SK-N-SH (cell line): ENCODE data around the gene ATXN7L2. TPM values are rescaled to one million over a fixed set of nuclear protein-coding genes. Genes with fewer than 3 reads are reported as not detected.

Experiments used
- CTCF ChIA-PET: fragments of 300-600, 350-600 bp; formaldehyde crosslinking; extraction: SDS; loops from one replicate; lab custom pipeline; 2021; lab: Yijun Ruan, JAX
- POLR2A ChIA-PET: fragments of 350-600 bp; sonication (Branson Sonifier 250); formaldehyde crosslinking; extraction: SDS; loops from one replicate; lab custom pipeline; 2020; ENCODE audit warnings: antibody characterized with exemption, inconsistent platforms; lab: Yijun Ruan, JAX
- DNase-seq: peaks from one replicate; pipeline ENCODE4 v3.0.0; 2012
- H2AFZ ChIP-seq: fragments of 200-600 bp; sonication (generic); 2 replicates; pipeline ENCODE4 v1.8.1; 2016; ENCODE audit warnings: antibody characterized with exemption, mild to moderate bottlenecking, low read depth
- H3F3A ChIP-seq: fragments of 200-600 bp; sonication (generic); replicated peaks from 2 replicates; pipeline ENCODE3; 2016; ENCODE audit warnings: antibody characterized with exemption, mild to moderate bottlenecking; ENCODE audit not compliant: insufficient read depth
- H3K27ac ChIP-seq, 2 experiments: fragments of 200-500 bp in 1 of 2; fragments of 200-600 bp in 1 of 2; sonication (Bioruptor generic) in 1 of 2; sonication (generic), shearing (Covaris generic) in 1 of 2; 2 replicates each; pipeline versions ENCODE4 v1.5.1 to v1.6.1; 2014 to 2016; ENCODE audit warnings: low read depth in 2 of 2, inconsistent platforms in 1 of 2, low read length in 1 of 2, mild to moderate bottlenecking in 1 of 2, mixed read lengths in 1 of 2
- H3K27me3 ChIP-seq: fragments of 200-600 bp; sonication (generic), shearing (Covaris generic); 2 replicates; pipeline ENCODE4 v1.6.1; 2016; ENCODE audit warnings: mixed run types; ENCODE audit not compliant: insufficient read depth
- H3K36me3 ChIP-seq, 2 experiments: fragments of 200-500 bp in 1 of 2; fragments of 200-600 bp in 1 of 2; sonication (Bioruptor generic) in 1 of 2; sonication (generic) in 1 of 2; replicated peaks in 1 of 2; 2 replicates each; pipeline versions ENCODE3 to v1.5.1; 2014 to 2016; ENCODE audit warnings: low read length in 1 of 2, mild to moderate bottlenecking in 1 of 2; ENCODE audit not compliant: insufficient read depth in 2 of 2, control insufficient read depth in 1 of 2
- H3K4me1 ChIP-seq, 2 experiments: fragments of 200-500 bp in 1 of 2; fragments of 200-600 bp in 1 of 2; sonication (Bioruptor generic) in 1 of 2; sonication (generic), shearing (Covaris generic) in 1 of 2; 2 replicates each; pipeline versions ENCODE4 v1.5.1 to v1.6.1; 2014 to 2016; ENCODE audit warnings: low read depth in 1 of 2, low read length in 1 of 2, mixed run types in 1 of 2; ENCODE audit not compliant: insufficient read depth in 2 of 2, control insufficient read depth in 1 of 2
- H3K4me2 ChIP-seq: fragments of 200-600 bp; sonication (generic), shearing (Covaris generic); 2 replicates; pipeline ENCODE4 v1.6.1; 2017; ENCODE audit warnings: mixed run types
- H3K4me3 ChIP-seq, 2 experiments: fragments of 200-500 bp in 1 of 2; fragments of 200-600 bp in 1 of 2; sonication (Bioruptor generic) in 1 of 2; sonication (generic), shearing (Covaris generic) in 1 of 2; 2 replicates each; pipeline versions ENCODE4 v1.5.1 to v1.8.1; 2014 to 2016; ENCODE audit warnings: low read depth in 2 of 2, inconsistent platforms in 1 of 2, low read length in 1 of 2, mild to moderate bottlenecking in 1 of 2, mixed read lengths in 1 of 2, moderate library complexity in 1 of 2
- H3K79me2 ChIP-seq: fragments of 200-600 bp; sonication (generic); 2 replicates; pipeline ENCODE4 v1.8.1; 2017; ENCODE audit warnings: mild to moderate bottlenecking; ENCODE audit not compliant: insufficient read depth
- H3K9ac ChIP-seq: fragments of 200-600 bp; sonication (generic); 2 replicates; pipeline ENCODE4 v1.6.1; 2017; ENCODE audit warnings: mixed run types
- H3K9me2 ChIP-seq: fragments of 200-600 bp; sonication (generic); 2 replicates; pipeline ENCODE4 v1.6.1; 2017; ENCODE audit warnings: mixed run types
- H3K9me3 ChIP-seq: fragments of 200-600 bp; sonication (generic); 2 replicates; pipeline ENCODE4 v1.6.1; 2017; ENCODE audit warnings: mixed run types, mild to moderate bottlenecking, moderate library complexity
- H4K20me1 ChIP-seq: fragments of 200-600 bp; sonication (generic); 2 replicates; pipeline ENCODE4 v1.6.1; 2017; ENCODE audit warnings: mild to moderate bottlenecking, mixed run types; ENCODE audit not compliant: insufficient read depth
- CHD2 ChIP-seq: fragments of 150-350 bp; IDR thresholded peaks from 2 replicates; pipeline ENCODE4 v1.6.1; 2018; ENCODE audit warnings: low read length; ENCODE audit not compliant: partially characterized antibody
- CTCF ChIP-seq: fragments of 200-600 bp; sonication (generic); IDR thresholded peaks from 2 replicates; pipeline ENCODE4 v1.6.1; 2017; ENCODE audit warnings: antibody characterized with exemption, mild to moderate bottlenecking, moderate library complexity
- EP300 ChIP-seq, 2 experiments: IDR thresholded peaks; 2 replicates each; pipeline versions ENCODE4 v1.4.0 to v1.6.1; 2012; ENCODE audit warnings: borderline replicate concordance in 1 of 2, low read depth in 1 of 2, low read length in 1 of 2
- EZH2phosphoT487 ChIP-seq: fragments of 200-600 bp; sonication (generic); IDR thresholded peaks from 2 replicates; pipeline ENCODE4 v1.6.1; 2017; ENCODE audit warnings: low read depth, mixed run types, mild to moderate bottlenecking, antibody characterized with exemption, moderate library complexity, borderline replicate concordance
- JUND ChIP-seq: IDR thresholded peaks from 2 replicates; pipeline ENCODE4 v1.4.0; 2012
- NFIC ChIP-seq: IDR thresholded peaks from 2 replicates; pipeline ENCODE4 v1.4.0; 2012; ENCODE audit warnings: borderline replicate concordance
- PBX3 ChIP-seq: IDR thresholded peaks from 2 replicates; pipeline ENCODE4; 2012
- RCOR1 ChIP-seq: fragments of 150-350 bp; IDR thresholded peaks from 2 replicates; pipeline ENCODE4 v1.6.1; 2017; ENCODE audit warnings: antibody characterized with exemption, low read length
- RXRA ChIP-seq: IDR thresholded peaks from 2 replicates; pipeline ENCODE4 v1.4.0; 2012; ENCODE audit warnings: low read depth, mild to moderate bottlenecking, borderline replicate concordance
- SIN3A ChIP-seq: IDR thresholded peaks from 2 replicates; pipeline ENCODE4 v1.6.1; 2012; ENCODE audit warnings: low read depth, mild to moderate bottlenecking, low read length, moderate library complexity, borderline replicate concordance
- TAF1 ChIP-seq: IDR thresholded peaks from 2 replicates; pipeline ENCODE4 v1.6.1; 2012; ENCODE audit warnings: low read depth, mild to moderate bottlenecking, low read length, moderate library complexity, borderline replicate concordance
- USF2 ChIP-seq: fragments of 150-350 bp; IDR thresholded peaks from 2 replicates; pipeline ENCODE4 v1.6.1; 2017; ENCODE audit warnings: antibody characterized with exemption, low read length, low read depth, borderline replicate concordance
- YY1 ChIP-seq: IDR thresholded peaks from 2 replicates; pipeline ENCODE4 v1.4.0; 2012; ENCODE audit warnings: low read depth, mild to moderate bottlenecking
- WGBS: methylation state at CpG from one replicate; pipeline ENCODE4 v1.1.6; 2017; ENCODE audit warnings: low lambda C conversion rate; 5-methylcytosine and 5-hydroxymethylcytosine counted together
- polyA plus RNA-seq, 3 experiments: library from polyadenylated mRNA; depleted of rRNA; stranded (reverse); fragments of >200 nt; gene quantifications; 2 replicates each; pipeline ENCODE4 v1.2.3, GENCODE V29; 2012

Gene ATXN7L2
- polyA plus RNA-seq, 1 of the 3 experiments (the other 2 are of a cell fraction) = 4.0 TPM

GRCh38 chr1:109523706-109524105 is 40.0 kb downstream of the ATXN7L2 start:
- H4K20me1 ChIP-seq = no peaks in the 10 kb centered on the region
- POLR2A ChIA-PET = no interaction called here
- H3K27me3 ChIP-seq = peaks cover 6% of the 10 kb centered on the region; the same call in 1 of the 2 replicates
- no peak overlapping the region for H3K4me2 ChIP-seq
- no peaks in the 10 kb centered on the region for H3K36me3 ChIP-seq
- no peak overlapping the region for H3K27ac ChIP-seq
- TF ChIP-seq JUND = no peak
- no peak for TF ChIP-seq CTCF
- no peak for TF ChIP-seq YY1
- TF ChIP-seq NFIC = no peak
- TF ChIP-seq PBX3 = no peak
- TF ChIP-seq RXRA = no peak
- TF ChIP-seq EZH2phosphoT487 = no peak
- no peak for TF ChIP-seq EP300 (IDR thresholded peaks at IDR 0.05; ENCODE audit: borderline replicate concordance in 1 of 2, low read depth in 1 of 2, low read length in 1 of 2)
- no peak for TF ChIP-seq CHD2
- TF ChIP-seq USF2 = no peak
- TF ChIP-seq SIN3A = no peak
- TF ChIP-seq TAF1 = no peak
- no peak for TF ChIP-seq RCOR1
- TF ChIP-seq, all 33 proteins: peak for 0
- no peaks in the 10 kb centered on the region for H3F3A ChIP-seq
- WGBS = 74% methylated on average over 2 of the region's 2 CpGs
- no peak overlapping the region for H3K9ac ChIP-seq
- H3K4me1 ChIP-seq = no peaks in the 10 kb centered on the region
- no peak overlapping the region for H2AFZ ChIP-seq
- CTCF ChIA-PET = interaction anchor here (0.6 to 26.3 kb wide), 4 partner anchors 9 to 117 kb away, joined by 3 to 1710 read pairs (median 19); partner anchors contain the start of genes AMIGO1, ATXN7L2 and CYB561D1
- no peaks in the 10 kb centered on the region for H3K79me2 ChIP-seq
- no peak overlapping the region for H3K4me3 ChIP-seq
- no peaks in the 10 kb centered on the region for H3K9me2 ChIP-seq
- no peak for DNase-seq
- H3K9me3 ChIP-seq = no peaks in the 10 kb centered on the region
